NOMO-1 (cell line): Measurements from ENCODE around the gene CNNM2.
"Not testable (repeated sequence)": the region's sequence is repeated elsewhere in the genome, so short reads cannot be mapped to it uniquely, and the experiment has no call there.

Experiments used
- DNase-seq, 2 experiments: peaks; one replicate each; lab custom pipeline; 2025; ENCODE audit not compliant: unreplicated experiment in 2 of 2; lab: John Stamatoyannopoulos, UW

Gene CNNM2

DNA sequence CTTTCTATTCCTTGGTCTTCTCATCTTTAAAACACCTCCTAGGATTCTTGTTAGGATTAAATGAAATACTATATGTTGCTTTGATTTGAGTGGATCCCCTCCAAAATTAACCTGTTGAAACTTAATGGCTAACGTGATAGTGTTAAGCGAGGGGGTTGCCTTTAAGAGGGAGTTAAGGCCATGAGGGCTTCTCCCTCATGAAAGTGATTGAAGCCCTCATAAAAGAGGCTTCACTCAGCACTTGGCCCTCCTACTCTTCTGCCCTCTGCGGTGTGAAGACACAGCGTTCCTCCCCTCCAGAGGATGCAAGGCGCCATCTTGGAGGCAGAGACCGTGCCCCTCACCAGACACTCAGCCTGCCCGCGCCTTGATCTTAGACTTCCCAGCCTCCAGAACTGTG, 46.6 kb downstream of the CNNM2 start:
- no peak for DNase-seq

GRCh38 chr10:102965311-102965851, 47.3 kb downstream of the CNNM2 start:
- DNase-seq, result no peak

GRCh38 chr10:102967123-102967522, 49.0 kb downstream of the CNNM2 start:
- no peak for DNase-seq

- DNase-seq, result no peak
Observed at GRCh38 chr10:102970562-102971340, 52.7 kb downstream of the CNNM2 start.

DNA sequence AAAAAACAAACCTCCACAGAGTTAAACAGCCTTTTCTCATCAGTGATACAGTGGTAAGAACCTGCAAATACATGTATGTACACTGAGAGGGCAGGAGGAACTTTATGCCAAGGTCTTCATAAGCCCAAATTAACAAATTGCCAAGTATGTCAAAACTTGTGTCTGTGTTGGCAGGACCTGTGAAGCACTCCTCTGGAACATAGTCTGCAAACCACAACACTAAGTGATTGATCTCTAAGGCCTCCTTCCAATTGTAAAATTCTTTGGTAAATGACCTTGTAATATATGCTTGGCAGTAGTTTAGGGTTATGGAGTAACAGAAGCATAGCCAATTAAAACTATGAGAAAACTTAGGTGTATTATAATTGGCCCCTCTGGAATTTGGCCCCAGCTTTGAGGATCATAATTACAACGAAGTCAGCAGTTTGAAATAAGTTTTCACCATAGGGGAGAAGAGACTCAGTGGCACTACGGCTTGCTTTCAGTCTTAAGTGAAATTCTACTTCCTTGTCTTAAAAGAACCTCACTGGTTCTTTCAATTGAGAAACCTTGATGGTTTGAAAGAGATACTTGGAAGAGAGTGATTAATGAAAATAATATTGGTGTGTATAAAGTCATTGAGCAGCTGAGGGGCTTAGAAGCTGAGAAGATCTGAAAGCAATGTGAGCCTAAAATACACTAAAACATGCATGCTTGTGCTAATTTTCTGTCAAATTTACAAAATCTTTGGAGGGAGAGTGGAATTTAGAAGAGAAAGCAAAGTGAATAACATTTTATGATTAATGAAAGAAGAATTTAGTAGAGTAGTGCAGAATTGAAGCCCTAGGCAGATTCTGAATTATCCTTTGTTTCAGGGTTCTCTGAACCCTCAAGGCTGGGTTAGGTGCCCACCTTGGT, 57.6 kb downstream of the CNNM2 start:
- DNase-seq, result no peak

GRCh38 chr10:102976380-102976726, 58.3 kb downstream of the CNNM2 start:
- DNase-seq, result not testable (repeated sequence)

DNA sequence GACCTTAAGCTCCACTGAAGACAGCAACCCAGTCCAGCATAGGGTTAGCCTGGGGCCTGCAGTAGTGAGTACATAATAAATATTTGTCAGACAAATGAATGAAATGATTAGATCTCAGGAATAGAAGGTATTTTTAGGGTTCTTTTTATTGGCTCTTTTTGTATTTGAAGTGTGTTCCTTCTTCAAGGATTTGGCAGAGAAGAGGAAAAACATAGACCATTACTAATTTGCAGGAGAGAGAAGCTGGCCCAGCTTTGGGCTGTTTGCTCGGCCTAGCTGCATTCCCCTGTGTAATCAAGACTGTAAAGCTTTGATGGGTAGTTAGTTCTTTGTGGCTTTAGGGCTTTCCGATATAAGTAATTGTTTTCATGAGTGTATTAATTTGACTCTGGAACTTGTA, 64.2 kb downstream of the CNNM2 start:
- no peak for DNase-seq

- no peak for DNase-seq
Observed at GRCh38 chr10:102984086-102984485, 66.0 kb downstream of the CNNM2 start.

DNA sequence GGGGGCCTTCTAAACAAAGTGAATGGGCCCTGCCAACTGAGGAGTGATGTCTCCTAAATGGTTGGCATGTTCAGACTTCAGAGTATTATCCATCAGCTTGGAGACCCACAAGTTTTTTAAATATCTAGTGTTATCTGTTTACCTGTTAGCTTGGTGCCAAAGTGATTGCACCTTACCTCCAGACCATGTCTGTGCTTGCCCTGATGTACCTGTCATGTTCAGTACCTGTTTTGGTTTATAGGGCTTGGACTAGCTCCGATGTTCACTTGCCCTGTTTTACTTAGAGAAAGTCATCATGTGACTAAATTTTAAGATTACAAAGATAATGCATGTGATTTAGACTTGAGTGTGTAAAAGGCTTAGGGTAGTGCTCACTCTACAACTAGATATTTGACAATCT, 67.7 kb downstream of the CNNM2 start:
- DNase-seq, result no peak

DNA sequence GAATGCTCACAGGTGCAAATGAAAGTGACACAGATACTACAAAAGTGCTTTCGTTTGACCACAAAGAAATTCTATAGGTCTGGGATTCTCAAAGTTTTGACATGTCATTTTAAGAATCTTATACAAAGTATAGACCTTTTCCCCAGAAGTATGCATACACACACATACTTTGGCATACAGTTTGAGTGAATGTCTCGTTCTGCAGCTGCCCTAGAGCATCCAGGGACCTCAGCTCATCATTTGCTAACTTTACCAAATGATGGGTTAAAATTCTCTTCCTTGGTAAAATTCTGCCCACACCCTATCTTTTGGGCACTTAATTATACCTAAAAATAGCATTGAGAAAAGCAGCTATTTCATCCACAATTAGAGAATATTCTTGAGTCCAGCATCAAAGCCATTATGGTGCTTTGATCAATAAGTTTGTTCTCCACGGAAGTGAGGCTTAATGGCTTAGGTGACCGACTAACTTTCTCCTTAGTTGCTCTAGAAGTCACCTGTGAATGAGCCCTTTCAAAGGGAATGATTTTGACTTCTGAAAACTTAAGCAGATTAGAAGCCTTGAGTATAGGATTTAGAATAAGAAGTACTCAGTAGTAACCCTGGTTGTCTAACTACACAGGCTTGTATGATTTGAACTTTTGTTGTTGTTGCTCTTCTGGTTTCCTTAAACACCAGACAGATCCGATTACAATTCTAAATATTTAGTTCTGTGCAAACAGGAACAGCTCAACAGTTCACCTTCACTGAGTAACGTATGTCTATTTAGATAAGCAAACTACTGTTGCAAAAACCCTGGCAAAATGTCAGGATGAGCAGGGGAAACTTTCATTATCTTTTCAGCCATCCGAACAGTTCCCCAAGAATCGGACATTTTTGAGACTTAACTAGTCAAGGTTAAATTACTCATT, 70.6 kb downstream of the CNNM2 start:
- no peak for DNase-seq

DNA sequence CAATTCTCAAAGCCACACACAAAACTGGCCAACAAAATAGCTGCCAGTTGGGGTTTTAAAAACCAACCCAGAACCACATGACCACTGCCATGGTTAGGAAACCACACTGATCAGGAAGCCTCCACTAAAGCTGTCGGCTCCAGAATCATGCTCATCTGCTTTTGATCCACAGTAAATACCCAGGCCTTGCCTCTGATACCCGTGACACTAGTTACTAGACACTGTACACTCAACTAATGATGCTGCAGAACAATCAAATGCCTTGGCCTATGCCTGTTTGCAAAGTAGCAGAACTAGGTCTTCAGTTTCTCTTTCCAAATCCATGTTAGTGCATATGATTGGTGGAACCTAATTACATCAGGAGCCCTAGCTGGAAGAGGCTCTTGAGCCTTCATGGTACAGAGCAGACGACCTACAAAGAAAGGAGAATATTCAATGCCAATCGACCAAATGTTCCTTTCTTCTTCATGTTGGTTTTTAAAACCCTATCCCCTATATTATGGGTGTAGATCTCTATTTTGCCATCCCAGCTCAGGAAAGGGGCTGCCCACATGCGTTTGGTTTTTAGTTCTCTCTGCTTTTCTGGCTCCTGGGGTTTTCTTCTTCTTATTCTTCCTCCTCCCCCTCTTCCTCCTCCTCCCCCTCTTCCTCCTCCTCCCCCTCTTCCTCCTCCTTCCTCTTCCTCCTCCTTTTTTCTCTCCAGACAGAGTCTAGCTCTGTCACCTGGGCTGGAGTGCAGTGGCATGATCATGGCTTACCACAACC, 76.6 kb downstream of the CNNM2 start:
- no peak for DNase-seq

DNA sequence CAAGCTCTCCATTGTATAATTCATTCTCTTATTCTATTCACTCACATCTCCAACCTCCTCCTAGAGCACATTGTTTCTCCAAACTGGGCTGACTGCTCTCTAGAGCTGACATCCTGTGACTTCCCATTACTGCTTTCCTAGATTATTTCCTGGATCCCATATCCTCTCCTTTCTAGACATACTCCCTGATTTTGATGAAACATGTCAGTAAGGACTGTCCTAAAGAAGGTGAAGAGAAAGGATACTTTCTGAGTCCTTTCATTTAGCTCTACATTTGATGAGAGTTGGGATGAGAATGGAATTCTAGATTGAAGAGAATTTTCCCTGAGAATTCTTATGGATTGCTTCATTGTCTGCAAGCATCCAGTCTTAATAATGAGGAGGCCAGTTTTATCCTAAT, 78.8 kb downstream of the CNNM2 start:
- DNase-seq, result no peak

DNA sequence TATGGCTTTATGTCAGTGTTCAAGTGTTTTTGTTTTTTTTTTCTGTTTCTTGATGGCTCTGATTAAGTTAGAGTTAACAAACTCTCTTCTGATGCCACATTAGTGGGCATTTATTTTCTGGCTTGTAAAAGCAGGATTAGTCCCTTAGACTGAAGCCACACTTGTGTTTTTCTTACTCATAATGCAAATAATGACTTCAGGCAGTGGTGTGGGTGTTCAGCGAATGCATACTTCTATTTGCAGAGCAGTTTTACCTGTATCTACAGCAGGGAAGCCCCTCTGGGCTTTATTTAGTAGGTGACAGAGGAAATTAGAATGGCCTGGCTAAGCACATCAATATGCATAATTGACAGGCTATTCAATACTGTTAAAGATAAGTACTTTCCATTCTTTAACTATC, 79.9 kb downstream of the CNNM2 start:
- no peak for DNase-seq

- DNase-seq, result no peak
Observed at GRCh38 chr10:102998399-102998907, 80.4 kb downstream of the CNNM2 start.

DNA sequence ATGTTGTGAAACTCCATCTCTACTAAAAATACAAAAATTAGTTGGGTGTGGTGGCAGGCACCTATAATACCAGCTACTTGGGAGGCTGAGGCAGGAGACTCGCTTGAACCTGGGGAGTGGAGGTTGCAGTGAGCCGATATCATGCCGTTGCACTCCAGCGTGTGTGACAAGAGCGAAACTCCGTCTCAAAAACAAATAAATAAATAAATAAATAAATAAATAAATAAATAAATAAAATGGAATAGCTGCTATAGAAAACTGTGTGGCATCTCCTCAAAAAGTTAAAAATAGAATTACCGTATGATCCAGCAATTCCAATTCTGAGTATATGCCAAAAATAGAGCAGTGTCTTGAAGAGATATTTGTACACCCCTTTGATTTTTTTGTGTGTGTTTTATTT, 82.0 kb downstream of the CNNM2 start:
- not testable (repeated sequence) for DNase-seq

- no peak for DNase-seq
Observed at GRCh38 chr10:103007017-103007416, 88.9 kb downstream of the CNNM2 start.

- DNase-seq, result no peak
Observed at GRCh38 chr10:103013416-103013815, 95.3 kb downstream of the CNNM2 start.

DNA sequence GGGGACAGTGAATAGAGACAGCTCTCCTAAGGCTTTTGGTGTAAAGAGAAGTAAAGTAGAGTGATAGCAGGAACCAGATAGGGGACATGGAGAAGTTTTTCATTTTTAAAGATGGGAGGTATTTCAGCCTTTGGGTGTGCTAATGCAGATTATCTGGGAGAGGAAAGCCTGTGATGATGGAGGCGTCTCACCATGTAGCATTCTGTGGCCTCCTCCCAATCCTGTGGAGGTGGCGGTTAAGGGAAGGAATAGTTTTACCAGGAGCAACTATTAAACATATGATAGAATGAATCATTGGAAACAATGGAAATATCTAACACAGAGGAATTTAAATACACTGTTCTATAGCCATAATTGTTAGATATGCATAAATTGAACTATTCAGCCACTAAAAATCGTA, 101.3 kb downstream of the CNNM2 start:
- DNase-seq, result no peak

GRCh38 chr10:103021150-103021899, 103.2 kb downstream of the CNNM2 start:
- no peak for DNase-seq
